Measurements from ENCODE around the gene NOM1. TPM values are rescaled to one million over a fixed set of nuclear protein-coding genes. Genes with fewer than 3 reads are reported as not detected.
A peak's percentile ranks its signal among the peaks of the same experiment; 100 is the strongest.

Gene NOM1
- total RNA-seq, 1 donor from 2014 or later = 19.7 TPM

DNA sequence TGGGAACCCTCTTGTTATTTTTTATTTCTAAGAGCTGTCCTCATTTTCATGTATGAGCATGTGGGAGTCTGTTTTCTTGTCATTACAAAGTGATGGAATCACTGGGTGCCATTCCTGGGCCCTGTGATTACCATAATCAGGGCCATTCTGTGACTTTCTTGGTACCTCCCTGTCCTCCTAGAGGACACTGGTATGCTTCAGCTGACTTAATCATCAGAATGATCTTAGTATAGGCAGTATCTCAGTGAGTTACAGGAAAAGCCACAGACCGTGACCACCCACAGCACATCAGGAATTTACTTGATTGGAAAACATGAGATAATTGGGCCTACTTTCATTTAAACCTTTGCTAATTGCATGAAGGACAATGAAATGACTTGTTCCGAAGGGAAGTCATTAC, 7.2 kb downstream of the NOM1 start:
- Mint-ChIP-seq H3K9me3 (ENCODE audit: unreplicated experiment) (no peaks in the 10 kb centered on the region), H3K27ac (ENCODE audit: unreplicated experiment) (peak overlapping the region; percentile 29), H3K27me3 (ENCODE audit: low read depth, unreplicated experiment) (no peaks in the 10 kb centered on the region), H3K4me1 (ENCODE audit: low read depth, unreplicated experiment) (peaks cover 11% of the 10 kb centered on the region), H3K4me3 (ENCODE audit: unreplicated experiment) (no peak overlapping the region), H3K36me3 (ENCODE audit: low read depth, unreplicated experiment) (peaks cover 26% of the 10 kb centered on the region)
- no peak overlapping the region for H3K27ac ChIP-seq (ENCODE audit: low read depth, low read length)
- peaks cover 81% of the 10 kb centered on the region for H3K79me2 ChIP-seq (ENCODE audit: insufficient read depth, low read length)
- peaks cover 76% of the 10 kb centered on the region for H4K20me1 ChIP-seq (ENCODE audit: insufficient read depth, low read length)
- FAIRE-seq = no peak
- H3K4me3 ChIP-seq (ENCODE audit: insufficient read depth, low read depth, low read length) = no peak overlapping the region
- no peak overlapping the region for H3K4me2 ChIP-seq (ENCODE audit: low read length)
- no peaks in the 10 kb centered on the region for H3K9me3 ChIP-seq (ENCODE audit: insufficient read depth, low read depth, low read length)
- H3K4me1 ChIP-seq (ENCODE audit: insufficient read depth, low read length) = peaks cover 7% of the 10 kb centered on the region
- H3K27me3 ChIP-seq (ENCODE audit: insufficient read depth, low read length) = no peaks in the 10 kb centered on the region
- H2AFZ ChIP-seq (ENCODE audit: low read depth, low read length) = no peak overlapping the region
- H3K9ac ChIP-seq (ENCODE audit: low read length) = no peak overlapping the region
- H3K36me3 ChIP-seq (ENCODE audit: insufficient read depth, low read length) = peaks cover 62% of the 10 kb centered on the region
- TF ChIP-seq EZH2 (IDR thresholded peaks at IDR 0.05; ENCODE audit: insufficient read depth, low read length) = no peak
- TF ChIP-seq, protein P1, sequence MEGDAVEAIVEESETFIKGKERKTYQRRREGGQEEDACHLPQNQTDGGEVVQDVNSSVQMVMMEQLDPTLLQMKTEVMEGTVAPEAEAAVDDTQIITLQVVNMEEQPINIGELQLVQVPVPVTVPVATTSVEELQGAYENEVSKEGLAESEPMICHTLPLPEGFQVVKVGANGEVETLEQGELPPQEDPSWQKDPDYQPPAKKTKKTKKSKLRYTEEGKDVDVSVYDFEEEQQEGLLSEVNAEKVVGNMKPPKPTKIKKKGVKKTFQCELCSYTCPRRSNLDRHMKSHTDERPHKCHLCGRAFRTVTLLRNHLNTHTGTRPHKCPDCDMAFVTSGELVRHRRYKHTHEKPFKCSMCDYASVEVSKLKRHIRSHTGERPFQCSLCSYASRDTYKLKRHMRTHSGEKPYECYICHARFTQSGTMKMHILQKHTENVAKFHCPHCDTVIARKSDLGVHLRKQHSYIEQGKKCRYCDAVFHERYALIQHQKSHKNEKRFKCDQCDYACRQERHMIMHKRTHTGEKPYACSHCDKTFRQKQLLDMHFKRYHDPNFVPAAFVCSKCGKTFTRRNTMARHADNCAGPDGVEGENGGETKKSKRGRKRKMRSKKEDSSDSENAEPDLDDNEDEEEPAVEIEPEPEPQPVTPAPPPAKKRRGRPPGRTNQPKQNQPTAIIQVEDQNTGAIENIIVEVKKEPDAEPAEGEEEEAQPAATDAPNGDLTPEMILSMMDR (IDR thresholded peaks at IDR 0.05; ENCODE audit: insufficient read depth, low read depth, low read length) = no peak
- DNase-seq (ENCODE audit: low read depth) = no peak

DNA sequence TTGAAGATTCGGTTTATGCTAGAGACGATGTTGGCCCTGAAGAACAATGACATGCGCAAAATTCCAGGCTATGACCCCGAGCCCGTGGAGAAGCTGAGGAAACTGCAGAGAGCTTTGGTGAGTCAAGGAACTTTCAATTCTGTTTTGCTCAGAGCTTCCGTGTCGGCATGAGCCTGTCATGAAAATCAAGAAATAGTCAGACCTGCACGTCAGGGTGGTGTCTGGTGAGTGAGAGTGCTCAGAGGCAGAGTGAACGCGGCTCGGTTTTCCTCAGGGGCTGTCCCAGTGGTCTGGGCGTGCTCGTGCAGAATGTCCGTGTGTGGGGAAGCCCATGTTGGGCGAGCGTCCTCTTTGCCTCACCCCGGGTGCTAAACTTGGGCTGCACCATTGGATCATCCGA, 12.6 kb downstream of the NOM1 start:
- FAIRE-seq (no peak), DNase-seq (ENCODE audit: low read depth) (no peak)
- no peak overlapping the region for H3K4me3 ChIP-seq (ENCODE audit: insufficient read depth, low read depth, low read length)
- peaks cover 30% of the 10 kb centered on the region for H3K79me2 ChIP-seq (ENCODE audit: insufficient read depth, low read length)
- H3K27ac ChIP-seq (ENCODE audit: low read depth, low read length) = no peak overlapping the region
- no peaks in the 10 kb centered on the region for H3K9me3 Mint-ChIP-seq (ENCODE audit: unreplicated experiment)
- peaks cover 47% of the 10 kb centered on the region for H4K20me1 ChIP-seq (ENCODE audit: insufficient read depth, low read length)
- peaks cover 26% of the 10 kb centered on the region for H3K36me3 Mint-ChIP-seq (ENCODE audit: low read depth, unreplicated experiment)
- H3K4me2 ChIP-seq (ENCODE audit: low read length) = no peak overlapping the region
- H3K27me3 ChIP-seq (ENCODE audit: insufficient read depth, low read length) = no peaks in the 10 kb centered on the region
- H3K27ac Mint-ChIP-seq (ENCODE audit: unreplicated experiment) = no peak overlapping the region
- no peaks in the 10 kb centered on the region for H3K9me3 ChIP-seq (ENCODE audit: insufficient read depth, low read depth, low read length)
- TF ChIP-seq EZH2 (IDR thresholded peaks at IDR 0.05; ENCODE audit: insufficient read depth, low read length) = no peak
- TF ChIP-seq, protein P1 (IDR thresholded peaks at IDR 0.05; ENCODE audit: insufficient read depth, low read depth, low read length) = no peak
- no peaks in the 10 kb centered on the region for H3K4me1 ChIP-seq (ENCODE audit: insufficient read depth, low read length)
- H3K27me3 Mint-ChIP-seq (ENCODE audit: low read depth, unreplicated experiment) = no peaks in the 10 kb centered on the region
- peaks cover 64% of the 10 kb centered on the region for H3K36me3 ChIP-seq (ENCODE audit: insufficient read depth, low read length)
- H3K9ac ChIP-seq (ENCODE audit: low read length) = no peak overlapping the region
- H3K4me1 Mint-ChIP-seq (ENCODE audit: low read depth, unreplicated experiment) = no peaks in the 10 kb centered on the region
- H2AFZ ChIP-seq (ENCODE audit: low read depth, low read length) = no peak overlapping the region
- H3K4me3 Mint-ChIP-seq (ENCODE audit: unreplicated experiment) = no peak overlapping the region

DNA sequence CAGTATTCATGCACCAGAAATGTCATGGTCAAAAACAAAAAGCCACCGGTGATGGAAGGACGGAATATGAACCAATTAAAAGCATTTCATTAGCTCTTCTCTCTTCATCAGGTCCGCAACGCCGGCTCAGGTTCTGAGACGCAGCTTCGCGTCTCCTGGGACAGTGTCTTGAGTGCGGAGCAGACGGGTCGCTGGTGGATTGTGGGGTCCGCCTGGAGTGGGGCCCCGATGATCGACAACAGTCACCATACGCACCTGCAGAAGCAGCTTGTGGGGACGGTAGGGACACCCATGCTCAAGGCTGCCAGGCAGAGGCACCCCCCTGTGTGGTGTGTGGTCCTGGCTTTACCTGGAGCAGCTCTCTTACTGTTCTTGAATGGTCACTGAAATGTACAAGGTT, 13.4 kb downstream of the NOM1 start:
- Mint-ChIP-seq H3K9me3 (ENCODE audit: unreplicated experiment) (no peaks in the 10 kb centered on the region), H3K27ac (ENCODE audit: unreplicated experiment) (no peak overlapping the region), H3K4me1 (ENCODE audit: low read depth, unreplicated experiment) (no peaks in the 10 kb centered on the region), H3K4me3 (ENCODE audit: unreplicated experiment) (no peak overlapping the region), H3K36me3 (ENCODE audit: low read depth, unreplicated experiment) (peaks cover 27% of the 10 kb centered on the region), H3K27me3 (ENCODE audit: low read depth, unreplicated experiment) (no peaks in the 10 kb centered on the region)
- TF ChIP-seq, protein P1 (IDR thresholded peaks at IDR 0.05; ENCODE audit: insufficient read depth, low read depth, low read length) = no peak
- no peak for TF ChIP-seq EZH2 (IDR thresholded peaks at IDR 0.05; ENCODE audit: insufficient read depth, low read length)
- peaks cover 27% of the 10 kb centered on the region for H3K79me2 ChIP-seq (ENCODE audit: insufficient read depth, low read length)
- H3K27me3 ChIP-seq (ENCODE audit: insufficient read depth, low read length) = no peaks in the 10 kb centered on the region
- H4K20me1 ChIP-seq (ENCODE audit: insufficient read depth, low read length) = peaks cover 46% of the 10 kb centered on the region
- no peak overlapping the region for H3K4me2 ChIP-seq (ENCODE audit: low read length)
- no peak overlapping the region for H2AFZ ChIP-seq (ENCODE audit: low read depth, low read length)
- FAIRE-seq (no peak), DNase-seq (ENCODE audit: low read depth) (no peak)
- peaks cover 66% of the 10 kb centered on the region for H3K36me3 ChIP-seq (ENCODE audit: insufficient read depth, low read length)
- H3K27ac ChIP-seq (ENCODE audit: low read depth, low read length) = no peak overlapping the region
- no peaks in the 10 kb centered on the region for H3K4me1 ChIP-seq (ENCODE audit: insufficient read depth, low read length)
- H3K9me3 ChIP-seq (ENCODE audit: insufficient read depth, low read depth, low read length) = no peaks in the 10 kb centered on the region
- no peak overlapping the region for H3K9ac ChIP-seq (ENCODE audit: low read length)
- no peak overlapping the region for H3K4me3 ChIP-seq (ENCODE audit: insufficient read depth, low read depth, low read length)

All from astrocyte (in vitro differentiated cells and primary cell).